K562 (cell line): ENCODE measurements around the gene TRMT44. TPM values are rescaled to one million over a fixed set of nuclear protein-coding genes. Genes with fewer than 3 reads are reported as not detected.

ENCODE experiments used
- FUS ChIP-seq: fragments of 200-400 bp; formaldehyde crosslinking; optimal IDR thresholded peaks from 2 replicates; pipeline ENCODE3; 2017; ENCODE audit warnings: low read depth, low read length
- HNRNPUL1 ChIP-seq: fragments of 200-400 bp; formaldehyde crosslinking; IDR thresholded peaks from 2 replicates; pipeline ENCODE4 v1.6.1; 2017; ENCODE audit warnings: low read length
- KDM5B ChIP-seq: fragments of 200-600 bp; sonication (generic); IDR thresholded peaks from 2 replicates; pipeline ENCODE4 v1.6.1; 2012; ENCODE audit warnings: low read depth, mild to moderate bottlenecking, moderate library complexity, low read length, control low read depth, inconsistent platforms; ENCODE audit not compliant: insufficient replicate concordance
- NFXL1 ChIP-seq: fragments of 450-650 bp; formaldehyde crosslinking; IDR thresholded peaks from 2 replicates; pipeline ENCODE4 v1.4.0; 2021; ENCODE audit warnings: mild to moderate bottlenecking
- NRF1 ChIP-seq, 2 experiments: fragments of 450-650 bp; IDR thresholded peaks in 1 of 2; conservative IDR thresholded peaks in 1 of 2; 2 replicates each; pipeline ENCODE4 v1.6.1; 2014; ENCODE audit warnings: mild to moderate bottlenecking in 2 of 2
- SP1 ChIP-seq: sonication (generic); formaldehyde crosslinking; IDR thresholded peaks from 2 replicates; pipeline ENCODE4 v1.8.1; 2022; ENCODE audit warnings: mild to moderate bottlenecking, missing genetic modification reagents
- YY1 ChIP-seq, 3 experiments: IDR thresholded peaks; 2 replicates each; pipeline ENCODE4 v1.6.1; 2011; ENCODE audit warnings: low read length in 2 of 3, mild to moderate bottlenecking in 2 of 3, moderate library complexity in 2 of 3, borderline replicate concordance in 1 of 3, control low read depth in 1 of 3, low read depth in 1 of 3; ENCODE audit not compliant: insufficient read depth in 3 of 3, insufficient replicate concordance in 2 of 3, control insufficient read depth in 1 of 3, insufficient read length in 1 of 3; ENCODE audit errors: extremely low read depth in 1 of 3
- ZNF436 ChIP-seq: fragments of 250-450, 450-650 bp; sonication (Bioruptor Pico); formaldehyde crosslinking; IDR thresholded peaks from 2 replicates; pipeline ENCODE4 v1.7.0; 2020; ENCODE audit warnings: mild to moderate bottlenecking
- ZNF561 ChIP-seq: fragments of 450-650 bp; formaldehyde crosslinking; conservative IDR thresholded peaks from 2 replicates; pipeline ENCODE4 v1.4.0; 2020; ENCODE audit warnings: mild to moderate bottlenecking, moderate library complexity
- polyA plus RNA-seq, 8 experiments: library from polyadenylated mRNA; depleted of rRNA in 4 of 8; stranded (reverse) in 5 of 8; unstranded in 3 of 8; fragments of >200 nt; fragmentation: Nextera tagmentation in 2 of 8; fragmentation: Illumina TruSeq in 1 of 8; extraction: Ambion mirVana in 2 of 8; extraction: Trizol in 1 of 8; gene quantifications; 2 replicates each; pipeline versions ENCODE4 v1.2.1 to v1.2.3, GENCODE V29; 2011 to 2014; ENCODE audit warnings: inconsistent platforms in 1 of 8, missing spikeins in 1 of 8
- total RNA-seq, 7 experiments: library from RNA; depleted of rRNA in 6 of 7; stranded (reverse); fragments of >200 nt in 6 of 7; fragmentation: Illumina TruSeq in 2 of 7; extraction: Trizol in 2 of 7; gene quantifications; 2 replicates each; pipeline versions ENCODE4 v1.2.1 to v1.2.3, GENCODE V29; 2011 to 2021; ENCODE audit warnings: low replicate concordance in 1 of 7
- TF ChIP-seq, protein P1 (sequence below): sonication (generic); formaldehyde crosslinking; IDR thresholded peaks from 2 replicates; pipeline ENCODE4 v1.8.0; 2023; ENCODE audit warnings: mild to moderate bottlenecking, missing genetic modification reagents

The TRMT44 gene
- total and polyA plus RNA-seq, 9 of the 15 experiments (the other 6 are each of a cell fraction or from before 2014, with no cell fraction given): 1.2 to 18.6 (median 10.0) TPM

DNA sequence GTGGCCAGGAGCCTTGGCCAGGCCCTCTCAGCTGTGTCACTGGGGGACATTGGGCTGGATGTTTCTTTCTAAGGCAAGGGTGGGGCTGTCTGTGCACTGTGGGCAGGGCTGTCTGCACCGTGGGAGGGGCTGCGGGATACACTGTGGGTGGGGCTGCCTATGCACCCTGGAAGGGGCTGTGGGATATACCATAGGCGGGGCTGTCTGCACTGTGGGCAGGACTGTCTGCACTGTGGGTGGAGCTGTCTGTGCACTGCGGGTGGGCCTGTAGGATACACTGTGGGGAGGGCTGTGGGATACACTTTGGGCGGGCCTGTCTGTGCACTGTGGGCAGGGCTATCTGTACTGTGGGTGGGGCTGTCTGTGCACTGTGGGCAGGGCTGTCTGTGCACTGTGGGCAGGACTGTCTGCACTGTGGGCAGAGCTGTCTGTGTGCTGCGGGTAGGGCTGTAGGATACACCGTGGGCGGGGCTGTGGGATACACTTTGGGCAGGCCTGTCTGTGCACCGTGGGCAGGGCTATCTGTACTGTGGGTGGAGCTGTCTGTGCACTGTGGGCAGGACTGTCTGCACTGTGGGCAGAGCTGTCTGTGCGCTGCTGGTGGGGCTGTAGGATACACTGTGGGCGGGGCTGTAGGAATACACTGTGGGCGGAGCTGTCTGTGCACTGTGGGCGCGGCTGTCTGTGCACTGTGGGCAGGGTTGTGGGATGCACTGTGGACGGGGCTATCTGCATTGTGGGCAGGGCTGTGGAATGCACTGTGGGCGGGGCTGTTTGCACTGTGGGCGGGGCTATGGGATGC is 31.1 kb upstream of the TRMT44 start (continued):
- no peak for TF ChIP-seq KDM5B
- peak in 1 of 2 experiments; percentile 4; a peak in 1 of 4 replicates for TF ChIP-seq NRF1 (conservative IDR thresholded peaks at IDR 0.05 in 1 of 2, IDR thresholded peaks at IDR 0.05 in 1 of 2)
- TF ChIP-seq NFXL1 (CRISPR knock-in tag): no peak
- TF ChIP-seq HNRNPUL1: no peak
- 0 out of 2 replicates have a peak, but pooled peaks have one; percentile 11 for TF ChIP-seq SP1 (CRISPR knock-in tag)
- no peak for TF ChIP-seq FUS
- TF ChIP-seq YY1 (IDR thresholded peaks at IDR 0.05; ENCODE audit: borderline replicate concordance in 1 of 3, control insufficient read depth in 1 of 3, extremely low read depth in 1 of 3, insufficient read depth in 3 of 3, insufficient read length in 1 of 3, insufficient replicate concordance in 2 of 3, low read depth in 1 of 3, low read length in 2 of 3): no peak
- TF ChIP-seq ZNF561 (CRISPR knock-in tag): no peak
- TF ChIP-seq ZNF436 (CRISPR knock-in tag): no peak
- TF ChIP-seq, protein P1, sequence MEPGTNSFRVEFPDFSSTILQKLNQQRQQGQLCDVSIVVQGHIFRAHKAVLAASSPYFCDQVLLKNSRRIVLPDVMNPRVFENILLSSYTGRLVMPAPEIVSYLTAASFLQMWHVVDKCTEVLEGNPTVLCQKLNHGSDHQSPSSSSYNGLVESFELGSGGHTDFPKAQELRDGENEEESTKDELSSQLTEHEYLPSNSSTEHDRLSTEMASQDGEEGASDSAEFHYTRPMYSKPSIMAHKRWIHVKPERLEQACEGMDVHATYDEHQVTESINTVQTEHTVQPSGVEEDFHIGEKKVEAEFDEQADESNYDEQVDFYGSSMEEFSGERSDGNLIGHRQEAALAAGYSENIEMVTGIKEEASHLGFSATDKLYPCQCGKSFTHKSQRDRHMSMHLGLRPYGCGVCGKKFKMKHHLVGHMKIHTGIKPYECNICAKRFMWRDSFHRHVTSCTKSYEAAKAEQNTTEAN (CRISPR knock-in tag): no peak
